OCI-LY1 (cell line): ENCODE data around the gene C5orf22.

ENCODE experiments used
- H2AFZ ChIP-seq: fragments of 200-600 bp; sonication (generic), shearing (Covaris generic); 2 replicates; pipeline ENCODE4 v1.6.0; 2014; ENCODE audit warnings: antibody characterized with exemption, mild to moderate bottlenecking, low read length
- H3F3A ChIP-seq: fragments of 200-600 bp; sonication (generic), shearing (Covaris generic); 2 replicates; pipeline ENCODE4 v1.6.0; 2014; ENCODE audit warnings: mild to moderate bottlenecking, antibody characterized with exemption, low read length, moderate library complexity; ENCODE audit not compliant: insufficient read depth
- H3K27ac ChIP-seq: fragments of 200-600 bp; sonication (generic); 2 replicates; pipeline ENCODE4 v1.5.1; 2014; ENCODE audit warnings: low read length, mixed run types, mild to moderate bottlenecking, low read depth; ENCODE audit not compliant: poor library complexity, severe bottlenecking
- H3K27me3 ChIP-seq: fragments of 200-600 bp; sonication (generic); 2 replicates; pipeline ENCODE4 v1.6.0; 2014; ENCODE audit warnings: antibody characterized with exemption, mild to moderate bottlenecking, low read length, moderate library complexity; ENCODE audit not compliant: insufficient read depth
- H3K36me3 ChIP-seq: fragments of 200-600 bp; sonication (generic); 2 replicates; pipeline ENCODE4 v1.6.1; 2014; ENCODE audit warnings: mild to moderate bottlenecking, antibody characterized with exemption, low read length, moderate library complexity, mixed read lengths; ENCODE audit not compliant: insufficient read depth
- H3K4me1 ChIP-seq: fragments of 200-600 bp; sonication (generic); 2 replicates; pipeline ENCODE4 v1.5.1; 2014; ENCODE audit warnings: mild to moderate bottlenecking, low read length, moderate library complexity; ENCODE audit not compliant: insufficient read depth, severe bottlenecking
- H3K4me2 ChIP-seq: fragments of 200-600 bp; sonication (generic), shearing (Covaris generic); 2 replicates; pipeline ENCODE4 v1.6.1; 2014; ENCODE audit warnings: low read length
- H3K4me3 ChIP-seq: fragments of 200-600 bp; sonication (generic); 2 replicates; pipeline ENCODE4 v1.5.1; 2014; ENCODE audit warnings: low read length, low read depth, mild to moderate bottlenecking, mixed read lengths; ENCODE audit not compliant: poor library complexity, severe bottlenecking
- H3K79me2 ChIP-seq: fragments of 200-600 bp; shearing (Covaris generic); 2 replicates; pipeline ENCODE4 v1.6.1; 2016; ENCODE audit warnings: mixed run types, low read length, mixed read lengths; ENCODE audit not compliant: insufficient read depth
- H3K9ac ChIP-seq: fragments of 200-600 bp; sonication (generic), shearing (Covaris generic); 2 replicates; pipeline ENCODE4 v1.6.1; 2014; ENCODE audit warnings: mild to moderate bottlenecking, low read length, mixed read lengths
- H3K9me2 ChIP-seq: fragments of 200-600 bp; sonication (generic), shearing (Covaris generic); 2 replicates; pipeline ENCODE4 v1.6.1; 2014; ENCODE audit warnings: low read depth, mild to moderate bottlenecking, low read length, mixed read lengths
- H3K9me3 ChIP-seq: fragments of 200-600 bp; shearing (Covaris generic); 2 replicates; pipeline ENCODE4 v1.6.1; 2014; ENCODE audit warnings: low read length, mixed read lengths
- H4K20me1 ChIP-seq: fragments of 200-600 bp; sonication (generic), shearing (Covaris generic); 2 replicates; pipeline ENCODE4 v1.6.0; 2016; ENCODE audit warnings: mild to moderate bottlenecking, low read length; ENCODE audit not compliant: insufficient read depth
- EZH2 ChIP-seq: fragments of 200-600 bp; sonication (generic), shearing (Covaris generic); IDR thresholded peaks from 2 replicates; pipeline ENCODE4 v1.8.0; 2017; ENCODE audit warnings: borderline replicate concordance, mixed run types, mild to moderate bottlenecking, antibody characterized with exemption, low read length, moderate library complexity, mixed read lengths
- TF ChIP-seq, protein P1 (sequence below): fragments of 200-600 bp; sonication (generic), shearing (Covaris generic); IDR thresholded peaks from 2 replicates; pipeline ENCODE4 v1.5.1; 2017; ENCODE audit warnings: mild to moderate bottlenecking, antibody characterized with exemption, low read length, moderate library complexity, mixed read lengths

C5orf22 gene

DNA sequence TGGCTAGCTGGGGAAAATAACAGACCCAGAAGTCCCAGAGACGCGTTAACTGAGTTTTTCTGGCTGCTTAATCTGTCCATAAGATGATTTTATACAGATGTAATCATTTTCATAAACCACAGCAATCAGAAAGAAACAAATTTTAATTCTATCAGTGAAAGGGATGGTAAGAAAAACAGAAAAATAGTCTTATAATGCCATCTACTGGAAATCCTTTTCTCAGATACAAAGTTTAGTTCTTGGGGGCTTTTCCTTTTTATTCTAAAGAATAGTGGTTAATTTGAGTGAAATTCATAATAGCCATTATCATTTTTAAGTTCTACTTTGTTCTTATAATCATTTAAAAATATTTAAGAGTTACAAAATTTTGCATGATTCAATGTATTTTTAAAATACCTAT is 44.6 kb upstream of the C5orf22 start:
- H3K36me3 ChIP-seq, result peaks cover 65% of the 10 kb centered on the region
- TF ChIP-seq, protein P1, sequence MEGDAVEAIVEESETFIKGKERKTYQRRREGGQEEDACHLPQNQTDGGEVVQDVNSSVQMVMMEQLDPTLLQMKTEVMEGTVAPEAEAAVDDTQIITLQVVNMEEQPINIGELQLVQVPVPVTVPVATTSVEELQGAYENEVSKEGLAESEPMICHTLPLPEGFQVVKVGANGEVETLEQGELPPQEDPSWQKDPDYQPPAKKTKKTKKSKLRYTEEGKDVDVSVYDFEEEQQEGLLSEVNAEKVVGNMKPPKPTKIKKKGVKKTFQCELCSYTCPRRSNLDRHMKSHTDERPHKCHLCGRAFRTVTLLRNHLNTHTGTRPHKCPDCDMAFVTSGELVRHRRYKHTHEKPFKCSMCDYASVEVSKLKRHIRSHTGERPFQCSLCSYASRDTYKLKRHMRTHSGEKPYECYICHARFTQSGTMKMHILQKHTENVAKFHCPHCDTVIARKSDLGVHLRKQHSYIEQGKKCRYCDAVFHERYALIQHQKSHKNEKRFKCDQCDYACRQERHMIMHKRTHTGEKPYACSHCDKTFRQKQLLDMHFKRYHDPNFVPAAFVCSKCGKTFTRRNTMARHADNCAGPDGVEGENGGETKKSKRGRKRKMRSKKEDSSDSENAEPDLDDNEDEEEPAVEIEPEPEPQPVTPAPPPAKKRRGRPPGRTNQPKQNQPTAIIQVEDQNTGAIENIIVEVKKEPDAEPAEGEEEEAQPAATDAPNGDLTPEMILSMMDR, result no peak
- no peak for TF ChIP-seq EZH2
- H3K27me3 ChIP-seq, result no peaks in the 10 kb centered on the region
- H4K20me1 ChIP-seq, result no peaks in the 10 kb centered on the region
- no peaks in the 10 kb centered on the region for H3K4me1 ChIP-seq
- no peak overlapping the region for H3K4me3 ChIP-seq
- H3K4me2 ChIP-seq, result no peak overlapping the region
- no peak overlapping the region for H3K9ac ChIP-seq
- H3K9me2 ChIP-seq, result no peaks in the 10 kb centered on the region
- no peaks in the 10 kb centered on the region for H3F3A ChIP-seq
- no peak overlapping the region for H3K27ac ChIP-seq
- no peak overlapping the region for H2AFZ ChIP-seq
- no peaks in the 10 kb centered on the region for H3K79me2 ChIP-seq
- no peaks in the 10 kb centered on the region for H3K9me3 ChIP-seq

DNA sequence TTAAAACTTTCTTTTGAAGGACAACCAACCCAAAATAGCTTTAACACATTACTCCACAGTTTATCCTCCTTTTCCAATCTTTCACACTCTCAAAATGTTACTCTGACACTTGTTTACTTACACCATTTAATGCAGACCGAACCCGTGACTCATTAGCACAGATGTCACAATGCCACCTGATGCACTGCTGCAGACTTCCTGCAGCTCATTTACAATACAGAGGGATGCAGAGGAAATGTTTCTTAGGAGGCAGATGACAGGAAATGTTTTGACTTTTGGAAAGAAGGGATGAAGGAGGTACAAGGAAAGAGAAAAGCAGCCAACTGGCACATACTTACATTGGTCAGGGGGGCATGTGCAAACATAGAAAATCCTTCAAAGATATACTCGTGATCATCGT is 39.2 kb upstream of the C5orf22 start:
- no peaks in the 10 kb centered on the region for H3K4me1 ChIP-seq
- no peak overlapping the region for H2AFZ ChIP-seq
- H3K9me3 ChIP-seq, result no peaks in the 10 kb centered on the region
- H3K9me2 ChIP-seq, result no peaks in the 10 kb centered on the region
- H3K27ac ChIP-seq, result no peak overlapping the region
- H3F3A ChIP-seq, result no peaks in the 10 kb centered on the region
- no peaks in the 10 kb centered on the region for H3K79me2 ChIP-seq
- no peak overlapping the region for H3K9ac ChIP-seq
- no peak for TF ChIP-seq EZH2
- TF ChIP-seq, protein P1, result no peak
- H3K27me3 ChIP-seq, result no peaks in the 10 kb centered on the region
- H3K36me3 ChIP-seq, result peaks cover 88% of the 10 kb centered on the region
- H4K20me1 ChIP-seq, result no peaks in the 10 kb centered on the region
- H3K4me2 ChIP-seq, result no peak overlapping the region
- H3K4me3 ChIP-seq, result no peak overlapping the region

DNA sequence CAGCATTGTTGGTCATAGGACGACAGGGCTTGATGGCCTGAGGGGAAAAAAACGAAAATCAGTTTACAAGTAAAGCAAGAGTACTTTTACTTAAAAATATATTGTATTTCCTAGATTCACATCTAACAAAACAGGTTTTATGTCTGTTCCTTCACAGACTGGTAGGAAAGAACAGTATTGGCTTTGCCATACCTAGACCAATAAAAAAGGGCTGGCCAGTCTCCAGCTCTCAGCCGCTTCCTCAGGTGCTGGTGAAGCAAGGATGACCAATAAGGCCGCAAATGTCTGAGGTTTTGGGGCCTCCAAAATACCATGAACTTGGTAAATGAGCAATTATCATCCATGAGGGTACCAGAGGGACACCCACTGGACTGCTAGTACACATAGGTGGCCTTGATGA is 36.8 kb upstream of the C5orf22 start:
- no peak overlapping the region for H3K4me2 ChIP-seq
- H3K79me2 ChIP-seq, result no peaks in the 10 kb centered on the region
- no peak overlapping the region for H3K27ac ChIP-seq
- H3K9me2 ChIP-seq, result no peaks in the 10 kb centered on the region
- H2AFZ ChIP-seq, result no peak overlapping the region
- H3K9me3 ChIP-seq, result no peaks in the 10 kb centered on the region
- no peak for TF ChIP-seq EZH2
- TF ChIP-seq, protein P1, result no peak
- H3K27me3 ChIP-seq, result no peaks in the 10 kb centered on the region
- peaks cover 91% of the 10 kb centered on the region for H3K36me3 ChIP-seq
- H3K4me3 ChIP-seq, result no peak overlapping the region
- H4K20me1 ChIP-seq, result no peaks in the 10 kb centered on the region
- no peak overlapping the region for H3K9ac ChIP-seq
- H3F3A ChIP-seq, result no peaks in the 10 kb centered on the region
- H3K4me1 ChIP-seq, result no peaks in the 10 kb centered on the region
